ENCODE data around the gene FARP1. TPM values are rescaled to one million over a fixed set of nuclear protein-coding genes. Genes with fewer than 3 reads are reported as not detected.

Gene FARP1
- 1 to 10 TPM in 1 of 2 experiments, under 1 TPM in 1; 0.55 to 1.9 TPM for total RNA-seq

GRCh38 chr13:98142380-98143156 lies at the start of gene FARP1:
TSS of gene FARP1 (plus strand) at chr13:98143094. CDS start at chr13:98213243, 70,149 bp downstream.
- ATAC-seq (ENCODE audit: low read depth) (peak; percentile 94), DNase-seq (peak; percentile 80)
- peaks cover 62% of the 10 kb centered on the region for H3K27me3 Mint-ChIP-seq
- H3K4me1 Mint-ChIP-seq, result peaks cover 10% of the 10 kb centered on the region
- peak within 1 kb of the TSS; percentile 82 for H3K4me3 Mint-ChIP-seq
- no peaks in the 10 kb centered on the region for H3K9me3 Mint-ChIP-seq
- H3K36me3 Mint-ChIP-seq, result no peaks in the 10 kb centered on the region
- H3K27ac Mint-ChIP-seq, result peak within 1 kb of the TSS; percentile 42
- POLR2A ChIA-PET, result no interaction called here

- POLR2A ChIA-PET, result no interaction called here
- Mint-ChIP-seq H3K9me3 (no peaks in the 10 kb centered on the region), H3K4me3 (no peak overlapping the region), H3K27ac (no peak overlapping the region), H3K27me3 (peaks cover 6% of the 10 kb centered on the region), H3K4me1 (no peaks in the 10 kb centered on the region), H3K36me3 (no peaks in the 10 kb centered on the region)
- DNase-seq, result no peak
- no peak for ATAC-seq (ENCODE audit: low read depth)
Measured at GRCh38 chr13:98094678-98095266, 48.1 kb upstream of the FARP1 start.

- H3K27ac Mint-ChIP-seq, result no peak overlapping the region
- H3K27me3 Mint-ChIP-seq, result peaks cover 6% of the 10 kb centered on the region
- no peaks in the 10 kb centered on the region for H3K36me3 Mint-ChIP-seq
- no peaks in the 10 kb centered on the region for H3K4me1 Mint-ChIP-seq
- POLR2A ChIA-PET, result no interaction called here
- ATAC-seq (ENCODE audit: low read depth), result no peak
- no peaks in the 10 kb centered on the region for H3K9me3 Mint-ChIP-seq
- DNase-seq, result no peak
- H3K4me3 Mint-ChIP-seq, result no peak overlapping the region
Measured at GRCh38 chr13:98096059-98096458, 46.8 kb upstream of the FARP1 start.

GRCh38 chr13:98097749-98098148 lies 45.1 kb upstream of the FARP1 start:
- H3K36me3 Mint-ChIP-seq, result no peaks in the 10 kb centered on the region
- POLR2A ChIA-PET, result no interaction called here
- no peaks in the 10 kb centered on the region for H3K9me3 Mint-ChIP-seq
- peaks cover 6% of the 10 kb centered on the region for H3K27me3 Mint-ChIP-seq
- DNase-seq (no peak), ATAC-seq (ENCODE audit: low read depth) (no peak)
- no peak overlapping the region for H3K27ac Mint-ChIP-seq
- no peak overlapping the region for H3K4me3 Mint-ChIP-seq
- H3K4me1 Mint-ChIP-seq, result no peaks in the 10 kb centered on the region

GRCh38 chr13:98098516-98098915 lies 44.4 kb upstream of the FARP1 start:
- H3K27me3 Mint-ChIP-seq, result peaks cover 4% of the 10 kb centered on the region
- no peak for ATAC-seq (ENCODE audit: low read depth)
- no peak for DNase-seq
- POLR2A ChIA-PET, result no interaction called here
- H3K27ac Mint-ChIP-seq, result no peak overlapping the region
- no peaks in the 10 kb centered on the region for H3K9me3 Mint-ChIP-seq
- H3K4me1 Mint-ChIP-seq, result no peaks in the 10 kb centered on the region
- H3K4me3 Mint-ChIP-seq, result no peak overlapping the region
- no peaks in the 10 kb centered on the region for H3K36me3 Mint-ChIP-seq

GRCh38 chr13:98099627-98100026 lies 43.3 kb upstream of the FARP1 start:
- peaks cover 4% of the 10 kb centered on the region for H3K27me3 Mint-ChIP-seq
- no peak for ATAC-seq (ENCODE audit: low read depth)
- H3K4me3 Mint-ChIP-seq, result no peak overlapping the region

GRCh38 chr13:98100481-98100880 lies 42.4 kb upstream of the FARP1 start:
- Mint-ChIP-seq H3K9me3 (no peaks in the 10 kb centered on the region), H3K4me3 (no peak overlapping the region), H3K27me3 (peaks cover 4% of the 10 kb centered on the region), H3K36me3 (no peaks in the 10 kb centered on the region), H3K4me1 (no peaks in the 10 kb centered on the region), H3K27ac (no peak overlapping the region)
- POLR2A ChIA-PET, result no interaction called here
- DNase-seq, result no peak
- ATAC-seq (ENCODE audit: low read depth), result no peak

More at GRCh38 chr13:98099627-98100026, 43.3 kb upstream of the FARP1 start:
- Mint-ChIP-seq H3K9me3 (no peaks in the 10 kb centered on the region), H3K27ac (no peak overlapping the region), H3K4me1 (no peaks in the 10 kb centered on the region), H3K36me3 (no peaks in the 10 kb centered on the region)
- POLR2A ChIA-PET, result no interaction called here
- DNase-seq, result no peak

- no peak overlapping the region for H3K4me3 Mint-ChIP-seq
- POLR2A ChIA-PET, result no interaction called here
- no peak overlapping the region for H3K27ac Mint-ChIP-seq
Measured at GRCh38 chr13:98103531-98103930, 39.4 kb upstream of the FARP1 start.

GRCh38 chr13:98103942-98104880 lies 38.7 kb upstream of the FARP1 start:
- no peak for ATAC-seq (ENCODE audit: low read depth)
- H3K27ac Mint-ChIP-seq, result no peak overlapping the region
- peaks cover 2% of the 10 kb centered on the region for H3K27me3 Mint-ChIP-seq
- no peak overlapping the region for H3K4me3 Mint-ChIP-seq
- H3K9me3 Mint-ChIP-seq, result no peaks in the 10 kb centered on the region
- POLR2A ChIA-PET, result no interaction called here
- DNase-seq, result no peak
- H3K36me3 Mint-ChIP-seq, result no peaks in the 10 kb centered on the region
- H3K4me1 Mint-ChIP-seq, result no peaks in the 10 kb centered on the region

More at GRCh38 chr13:98103531-98103930, 39.4 kb upstream of the FARP1 start:
- Mint-ChIP-seq H3K4me1 (no peaks in the 10 kb centered on the region), H3K9me3 (no peaks in the 10 kb centered on the region), H3K27me3 (peaks cover 2% of the 10 kb centered on the region), H3K36me3 (no peaks in the 10 kb centered on the region)
- ATAC-seq (ENCODE audit: low read depth) (no peak), DNase-seq (no peak)

GRCh38 chr13:98105929-98106336 lies 37.0 kb upstream of the FARP1 start:
- Mint-ChIP-seq H3K27me3 (peaks cover 2% of the 10 kb centered on the region), H3K9me3 (no peaks in the 10 kb centered on the region), H3K4me1 (no peaks in the 10 kb centered on the region), H3K27ac (no peak overlapping the region), H3K36me3 (no peaks in the 10 kb centered on the region), H3K4me3 (no peak overlapping the region)
- POLR2A ChIA-PET, result no interaction called here
- ATAC-seq (ENCODE audit: low read depth) (no peak), DNase-seq (no peak)

- POLR2A ChIA-PET, result no interaction called here
- no peaks in the 10 kb centered on the region for H3K9me3 Mint-ChIP-seq
- no peak overlapping the region for H3K27ac Mint-ChIP-seq
- DNase-seq, result no peak
- H3K4me1 Mint-ChIP-seq, result no peaks in the 10 kb centered on the region
- no peaks in the 10 kb centered on the region for H3K36me3 Mint-ChIP-seq
- H3K27me3 Mint-ChIP-seq, result peaks cover 2% of the 10 kb centered on the region
- ATAC-seq (ENCODE audit: low read depth), result no peak
- H3K4me3 Mint-ChIP-seq, result no peak overlapping the region
Measured at GRCh38 chr13:98108341-98108740, 34.6 kb upstream of the FARP1 start.

- POLR2A ChIA-PET, result no interaction called here
- ATAC-seq (ENCODE audit: low read depth) (no peak), DNase-seq (no peak)
- peaks cover 2% of the 10 kb centered on the region for H3K27me3 Mint-ChIP-seq
- no peak overlapping the region for H3K4me3 Mint-ChIP-seq
- no peaks in the 10 kb centered on the region for H3K36me3 Mint-ChIP-seq
- no peaks in the 10 kb centered on the region for H3K9me3 Mint-ChIP-seq
- no peaks in the 10 kb centered on the region for H3K4me1 Mint-ChIP-seq
- no peak overlapping the region for H3K27ac Mint-ChIP-seq
Measured at GRCh38 chr13:98109226-98109853, 33.6 kb upstream of the FARP1 start.

- DNase-seq, result no peak
- H3K4me1 Mint-ChIP-seq, result no peaks in the 10 kb centered on the region
- POLR2A ChIA-PET, result no interaction called here
- no peaks in the 10 kb centered on the region for H3K36me3 Mint-ChIP-seq
- no peak overlapping the region for H3K4me3 Mint-ChIP-seq
- no peak for ATAC-seq (ENCODE audit: low read depth)
- no peaks in the 10 kb centered on the region for H3K9me3 Mint-ChIP-seq
- no peak overlapping the region for H3K27ac Mint-ChIP-seq
- peaks cover 2% of the 10 kb centered on the region for H3K27me3 Mint-ChIP-seq
Measured at GRCh38 chr13:98110749-98111148, 32.1 kb upstream of the FARP1 start.
